Erythroblast (primary cell): Measurements from ENCODE around the gene CCAR1.

Experiments
- GATA1 ChIP-seq: IDR thresholded peaks from 2 replicates; pipeline ENCODE4 v1.6.1; 2011; ENCODE audit warnings: low read depth, mild to moderate bottlenecking, control low read depth, low read length, moderate library complexity
- POLR2A ChIP-seq: IDR thresholded peaks from 2 replicates; pipeline ENCODE4 v1.6.1; 2011; ENCODE audit warnings: mild to moderate bottlenecking, low read length

- no peak for TF ChIP-seq POLR2A
- TF ChIP-seq GATA1, result no peak
Measured at GRCh38 chr10:68697106-68697505, 23.9 kb upstream of the CCAR1 start.
